Measurements from ENCODE around the gene KCNV2. TPM values are rescaled to one million over a fixed set of nuclear protein-coding genes. Genes with fewer than 3 reads are reported as not detected.

The KCNV2 gene
- total and polyA plus RNA-seq, 2 of the 13 experiments (the other 11 are each of a cell fraction or from before 2014, with no cell fraction given): not detected

DNA sequence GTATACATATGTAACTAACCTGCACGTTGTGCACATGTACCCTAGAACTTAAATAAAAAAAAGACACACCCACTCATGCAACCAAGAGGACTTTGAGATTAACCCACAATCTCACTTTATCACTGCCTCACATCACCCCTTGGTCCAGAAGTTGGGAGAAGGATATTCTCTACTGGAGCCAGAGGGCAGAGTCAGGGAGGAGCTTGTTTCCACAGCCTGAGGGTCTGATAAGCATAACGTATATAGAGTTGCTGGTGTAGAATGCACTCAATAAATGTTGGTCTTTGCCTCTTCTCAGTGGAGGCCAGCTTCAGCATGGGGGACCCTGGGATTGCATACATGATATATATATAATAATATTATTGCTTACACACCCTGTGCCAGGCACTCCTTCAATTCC lies 10.1 kb downstream of the KCNV2 start:
- Histone ChIP-seq H3K79me2 (ENCODE audit: insufficient read depth, low read length) (no peaks in the 10 kb centered on the region), H2AFZ (ENCODE audit: low read length) (no peak overlapping the region), H3K4me2 (ENCODE audit: low read depth, low read length) (no peak overlapping the region), H3K27ac (ENCODE audit: extremely low read length, insufficient read depth, low read length) (no peak overlapping the region), H3K27me3 (ENCODE audit: control insufficient read depth in 1 of 2, insufficient read depth in 2 of 2, low read length in 2 of 2) (no peaks in the 10 kb centered on the region), H3K9me3 (ENCODE audit: low read length) (no peaks in the 10 kb centered on the region), H3K9ac (ENCODE audit: insufficient read depth, low read depth, low read length) (no peak overlapping the region), H3K36me3 (replicated peaks in 1 of 2; ENCODE audit: control insufficient read depth in 1 of 2, insufficient read depth in 2 of 2, low read length in 2 of 2) (no peaks in the 10 kb centered on the region), H3K4me1 (ENCODE audit: insufficient read depth, low read length) (peaks cover 10% of the 10 kb centered on the region), H3K4me3 (replicated peaks in 1 of 3; ENCODE audit: insufficient read depth in 1 of 3, low read depth in 2 of 3, low read length in 3 of 3) (no peak overlapping the region), H4K20me1 (ENCODE audit: insufficient read depth, low read length) (no peaks in the 10 kb centered on the region)
- TF ChIP-seq, protein P1, sequence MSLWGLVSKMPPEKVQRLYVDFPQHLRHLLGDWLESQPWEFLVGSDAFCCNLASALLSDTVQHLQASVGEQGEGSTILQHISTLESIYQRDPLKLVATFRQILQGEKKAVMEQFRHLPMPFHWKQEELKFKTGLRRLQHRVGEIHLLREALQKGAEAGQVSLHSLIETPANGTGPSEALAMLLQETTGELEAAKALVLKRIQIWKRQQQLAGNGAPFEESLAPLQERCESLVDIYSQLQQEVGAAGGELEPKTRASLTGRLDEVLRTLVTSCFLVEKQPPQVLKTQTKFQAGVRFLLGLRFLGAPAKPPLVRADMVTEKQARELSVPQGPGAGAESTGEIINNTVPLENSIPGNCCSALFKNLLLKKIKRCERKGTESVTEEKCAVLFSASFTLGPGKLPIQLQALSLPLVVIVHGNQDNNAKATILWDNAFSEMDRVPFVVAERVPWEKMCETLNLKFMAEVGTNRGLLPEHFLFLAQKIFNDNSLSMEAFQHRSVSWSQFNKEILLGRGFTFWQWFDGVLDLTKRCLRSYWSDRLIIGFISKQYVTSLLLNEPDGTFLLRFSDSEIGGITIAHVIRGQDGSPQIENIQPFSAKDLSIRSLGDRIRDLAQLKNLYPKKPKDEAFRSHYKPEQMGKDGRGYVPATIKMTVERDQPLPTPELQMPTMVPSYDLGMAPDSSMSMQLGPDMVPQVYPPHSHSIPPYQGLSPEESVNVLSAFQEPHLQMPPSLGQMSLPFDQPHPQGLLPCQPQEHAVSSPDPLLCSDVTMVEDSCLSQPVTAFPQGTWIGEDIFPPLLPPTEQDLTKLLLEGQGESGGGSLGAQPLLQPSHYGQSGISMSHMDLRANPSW (CRISPR knock-in tag; IDR thresholded peaks at IDR 0.05; ENCODE audit: borderline replicate concordance): no peak
- TF ChIP-seq, protein P2, sequence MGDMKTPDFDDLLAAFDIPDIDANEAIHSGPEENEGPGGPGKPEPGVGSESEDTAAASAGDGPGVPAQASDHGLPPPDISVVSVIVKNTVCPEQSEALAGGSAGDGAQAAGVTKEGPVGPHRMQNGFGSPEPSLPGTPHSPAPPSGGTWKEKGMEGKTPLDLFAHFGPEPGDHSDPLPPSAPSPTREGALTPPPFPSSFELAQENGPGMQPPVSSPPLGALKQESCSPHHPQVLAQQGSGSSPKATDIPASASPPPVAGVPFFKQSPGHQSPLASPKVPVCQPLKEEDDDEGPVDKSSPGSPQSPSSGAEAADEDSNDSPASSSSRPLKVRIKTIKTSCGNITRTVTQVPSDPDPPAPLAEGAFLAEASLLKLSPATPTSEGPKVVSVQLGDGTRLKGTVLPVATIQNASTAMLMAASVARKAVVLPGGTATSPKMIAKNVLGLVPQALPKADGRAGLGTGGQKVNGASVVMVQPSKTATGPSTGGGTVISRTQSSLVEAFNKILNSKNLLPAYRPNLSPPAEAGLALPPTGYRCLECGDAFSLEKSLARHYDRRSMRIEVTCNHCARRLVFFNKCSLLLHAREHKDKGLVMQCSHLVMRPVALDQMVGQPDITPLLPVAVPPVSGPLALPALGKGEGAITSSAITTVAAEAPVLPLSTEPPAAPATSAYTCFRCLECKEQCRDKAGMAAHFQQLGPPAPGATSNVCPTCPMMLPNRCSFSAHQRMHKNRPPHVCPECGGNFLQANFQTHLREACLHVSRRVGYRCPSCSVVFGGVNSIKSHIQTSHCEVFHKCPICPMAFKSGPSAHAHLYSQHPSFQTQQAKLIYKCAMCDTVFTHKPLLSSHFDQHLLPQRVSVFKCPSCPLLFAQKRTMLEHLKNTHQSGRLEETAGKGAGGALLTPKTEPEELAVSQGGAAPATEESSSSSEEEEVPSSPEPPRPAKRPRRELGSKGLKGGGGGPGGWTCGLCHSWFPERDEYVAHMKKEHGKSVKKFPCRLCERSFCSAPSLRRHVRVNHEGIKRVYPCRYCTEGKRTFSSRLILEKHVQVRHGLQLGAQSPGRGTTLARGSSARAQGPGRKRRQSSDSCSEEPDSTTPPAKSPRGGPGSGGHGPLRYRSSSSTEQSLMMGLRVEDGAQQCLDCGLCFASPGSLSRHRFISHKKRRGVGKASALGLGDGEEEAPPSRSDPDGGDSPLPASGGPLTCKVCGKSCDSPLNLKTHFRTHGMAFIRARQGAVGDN (CRISPR knock-in tag; IDR thresholded peaks at IDR 0.05): no peak
- TF ChIP-seq KLF11 (CRISPR knock-in tag; IDR thresholded peaks at IDR 0.05) (no peak), ZNF552 (CRISPR knock-in tag; IDR thresholded peaks at IDR 0.05; ENCODE audit: borderline replicate concordance) (no peak), SPEN (CRISPR knock-in tag; IDR thresholded peaks at IDR 0.05; ENCODE audit: low read depth) (no peak), ETV6 (CRISPR knock-in tag; conservative IDR thresholded peaks at IDR 0.05) (no peak), ZNF24 (IDR thresholded peaks at IDR 0.05) (no peak), ZNF619 (CRISPR knock-in tag; IDR thresholded peaks at IDR 0.05) (no peak)
- TF ChIP-seq, protein P3, sequence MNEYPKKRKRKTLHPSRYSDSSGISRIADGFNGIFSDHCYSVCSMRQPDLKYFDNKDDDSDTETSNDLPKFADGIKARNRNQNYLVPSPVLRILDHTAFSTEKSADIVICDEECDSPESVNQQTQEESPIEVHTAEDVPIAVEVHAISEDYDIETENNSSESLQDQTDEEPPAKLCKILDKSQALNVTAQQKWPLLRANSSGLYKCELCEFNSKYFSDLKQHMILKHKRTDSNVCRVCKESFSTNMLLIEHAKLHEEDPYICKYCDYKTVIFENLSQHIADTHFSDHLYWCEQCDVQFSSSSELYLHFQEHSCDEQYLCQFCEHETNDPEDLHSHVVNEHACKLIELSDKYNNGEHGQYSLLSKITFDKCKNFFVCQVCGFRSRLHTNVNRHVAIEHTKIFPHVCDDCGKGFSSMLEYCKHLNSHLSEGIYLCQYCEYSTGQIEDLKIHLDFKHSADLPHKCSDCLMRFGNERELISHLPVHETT (CRISPR knock-in tag; conservative IDR thresholded peaks at IDR 0.05): no peak
- TF ChIP-seq, protein P4, sequence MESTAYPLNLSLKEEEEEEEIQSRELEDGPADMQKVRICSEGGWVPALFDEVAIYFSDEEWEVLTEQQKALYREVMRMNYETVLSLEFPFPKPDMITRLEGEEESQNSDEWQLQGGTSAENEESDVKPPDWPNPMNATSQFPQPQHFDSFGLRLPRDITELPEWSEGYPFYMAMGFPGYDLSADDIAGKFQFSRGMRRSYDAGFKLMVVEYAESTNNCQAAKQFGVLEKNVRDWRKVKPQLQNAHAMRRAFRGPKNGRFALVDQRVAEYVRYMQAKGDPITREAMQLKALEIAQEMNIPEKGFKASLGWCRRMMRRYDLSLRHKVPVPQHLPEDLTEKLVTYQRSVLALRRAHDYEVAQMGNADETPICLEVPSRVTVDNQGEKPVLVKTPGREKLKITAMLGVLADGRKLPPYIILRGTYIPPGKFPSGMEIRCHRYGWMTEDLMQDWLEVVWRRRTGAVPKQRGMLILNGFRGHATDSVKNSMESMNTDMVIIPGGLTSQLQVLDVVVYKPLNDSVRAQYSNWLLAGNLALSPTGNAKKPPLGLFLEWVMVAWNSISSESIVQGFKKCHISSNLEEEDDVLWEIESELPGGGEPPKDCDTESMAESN (CRISPR knock-in tag; conservative IDR thresholded peaks at IDR 0.05): no peak
- TF ChIP-seq, protein P5, sequence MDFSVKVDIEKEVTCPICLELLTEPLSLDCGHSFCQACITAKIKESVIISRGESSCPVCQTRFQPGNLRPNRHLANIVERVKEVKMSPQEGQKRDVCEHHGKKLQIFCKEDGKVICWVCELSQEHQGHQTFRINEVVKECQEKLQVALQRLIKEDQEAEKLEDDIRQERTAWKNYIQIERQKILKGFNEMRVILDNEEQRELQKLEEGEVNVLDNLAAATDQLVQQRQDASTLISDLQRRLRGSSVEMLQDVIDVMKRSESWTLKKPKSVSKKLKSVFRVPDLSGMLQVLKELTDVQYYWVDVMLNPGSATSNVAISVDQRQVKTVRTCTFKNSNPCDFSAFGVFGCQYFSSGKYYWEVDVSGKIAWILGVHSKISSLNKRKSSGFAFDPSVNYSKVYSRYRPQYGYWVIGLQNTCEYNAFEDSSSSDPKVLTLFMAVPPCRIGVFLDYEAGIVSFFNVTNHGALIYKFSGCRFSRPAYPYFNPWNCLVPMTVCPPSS (IDR thresholded peaks at IDR 0.05): no peak
- intact Hi-C loops (cut with micrococcal nuclease; ENCODE audit: unreplicated experiment) (loop anchor here (5.0 to 10.0 kb wide), 2 partner anchors 105 to 593 kb away; partner anchors contain the start of gene VLDLR), in situ Hi-C loops (cut with HindIII; ENCODE audit: extremely low pct_ligation_motif_present, low pct_unique_long_range_greater_than_20kb) (no loop called here)
- ATAC-seq (no peak), FAIRE-seq (no peak), DNase-seq (ENCODE audit: low spot score) (no peak)
- ChIA-PET CTCF (ENCODE audit: low intra/inter-chr PET ratio, low total read pairs) (interaction anchor here (0.9 kb wide), 1 partner anchor 595 kb away, joined by 3 read pairs; no protein-coding TSS in a partner anchor), POLR2A (no interaction called here)
- no TSS peak for BruUV-seq (replicated peaks)
- WGBS (ENCODE audit: low lambda C conversion rate): 94% methylated on average over 2 of the region's 2 CpGs
